Right lobe of liver (tissue), 4 donors: ENCODE data around the gene RABL6.

Experiments used
- CTCF ChIP-seq, 4 donors: fragments of 200-600 bp in 3 of 4; fragments of 450-650 bp in 1 of 4; IDR thresholded peaks; one replicate each; pipeline versions ENCODE4 v1.5.1 to v1.8.0; 2016 to 2022; ENCODE audit warnings: antibody characterized with exemption in 4 of 4, mild to moderate bottlenecking in 2 of 4
- POLR2A ChIP-seq: fragments of 450-650 bp; IDR thresholded peaks from one replicate; pipeline ENCODE4 v1.6.1; 2017; ENCODE audit warnings: antibody characterized with exemption, mild to moderate bottlenecking
- donor health status: DM: no; HTN: no; CAD: no.
- donor health status: DM: no; HTN: no; CAD: no.
- donor health status: DM: no; HTN: yes; CAD: no.

- no peak for TF ChIP-seq CTCF (IDR thresholded peaks at IDR 0.05)
- TF ChIP-seq POLR2A: no peak
Measured at GRCh38 chr9:136867480-136867879, 59.7 kb downstream of the RABL6 start.
